SH-SY5Y (cell line): ENCODE data around the gene WDPCP.

Experiments used
- GATA2 ChIP-seq: IDR thresholded peaks from 2 replicates; pipeline ENCODE4 v1.6.1; 2011; ENCODE audit warnings: mild to moderate bottlenecking, low read depth, low read length
- GATA3 ChIP-seq: IDR thresholded peaks from 2 replicates; pipeline ENCODE4 v1.6.1; 2011; ENCODE audit warnings: low read depth, mild to moderate bottlenecking, low read length, moderate library complexity

DNA sequence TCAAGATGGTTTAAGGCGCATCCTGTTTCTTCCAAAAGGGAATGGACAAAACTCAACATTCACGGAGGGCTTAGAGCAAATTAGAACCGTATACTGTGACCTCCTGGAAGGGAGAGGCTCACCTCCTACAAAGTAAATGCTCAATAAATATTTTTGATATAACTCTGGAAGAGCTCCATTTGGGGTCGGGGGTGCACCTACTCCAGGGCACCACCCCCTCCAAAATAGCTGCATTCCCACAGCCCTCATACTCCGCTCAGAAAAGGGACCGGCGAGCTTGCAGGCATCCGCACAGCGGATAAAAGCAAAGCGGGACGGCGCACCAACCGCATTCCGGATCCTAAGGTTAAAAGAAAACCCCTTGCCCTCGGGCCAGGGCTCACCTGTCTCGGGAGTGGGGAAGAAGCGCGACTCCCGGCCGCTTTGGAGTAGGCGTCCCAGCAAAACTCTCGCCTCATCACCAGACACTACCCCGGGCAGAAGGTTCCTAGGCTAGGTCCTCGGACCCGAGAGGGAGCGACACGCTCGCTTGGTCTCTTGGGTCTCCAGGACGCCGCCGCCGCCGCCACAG is 378 bp downstream of the WDPCP start:
- TF ChIP-seq GATA2 (no peak), GATA3 (no peak)
